ENCODE data around the gene RAB4A. TPM values are rescaled to one million over a fixed set of nuclear protein-coding genes. Genes with fewer than 3 reads are reported as not detected.

The RAB4A gene
- total and polyA plus RNA-seq, 10 of the 15 experiments (the other 5 are each of a cell fraction or from before 2014, with no cell fraction given): 4.0 to 35.8 (median 17.7) TPM

GRCh38 chr1:229341774-229342655 is 71.1 kb downstream of the RAB4A start (continued):
- TF ChIP-seq TCF3 (IDR thresholded peaks at IDR 0.05; ENCODE audit: borderline replicate concordance, insufficient read depth, low read depth, low read length): no peak
- no peak for TF ChIP-seq RBBP5 (conservative IDR thresholded peaks at IDR 0.05)
- TF ChIP-seq E2F4 (IDR thresholded peaks at IDR 0.05; ENCODE audit: low read depth, low read length): peak; percentile 73
- TF ChIP-seq ATF3 (IDR thresholded peaks at IDR 0.05; ENCODE audit: borderline replicate concordance, extremely low read depth, low read depth, low read length): no peak
- TF ChIP-seq BHLHE40 (IDR thresholded peaks at IDR 0.05; ENCODE audit: borderline replicate concordance in 1 of 2, low read depth in 2 of 2, low read length in 1 of 2): peak in 1 of 2 experiments; percentile 23; a peak in 1 of 4 replicates
- TF ChIP-seq RFX5 (IDR thresholded peaks at IDR 0.05; ENCODE audit: low read depth, low read length): no peak
- TF ChIP-seq MXI1 (IDR thresholded peaks at IDR 0.05; ENCODE audit: low read depth, low read length): no peak
- TF ChIP-seq ZNF217 (IDR thresholded peaks at IDR 0.05): 0 out of 2 replicates have a peak, but pooled peaks have one; percentile 29
- no peak for TF ChIP-seq USF2 (IDR thresholded peaks at IDR 0.05; ENCODE audit: borderline replicate concordance, low read depth, low read length)
- TF ChIP-seq EED (IDR thresholded peaks at IDR 0.05; ENCODE audit: low read depth): no peak
- TF ChIP-seq SMAD5 (IDR thresholded peaks at IDR 0.05; ENCODE audit: low read depth): no peak
- TF ChIP-seq MTA3 (IDR thresholded peaks at IDR 0.05; ENCODE audit: borderline replicate concordance, low read length): no peak
- TF ChIP-seq MYC (IDR thresholded peaks at IDR 0.05; ENCODE audit: insufficient read depth, insufficient read length, insufficient replicate concordance, low read length, severe bottlenecking): no peak
